Kidney (tissue), 14 donors: ENCODE results near the gene HDAC9. TPM values are rescaled to one million over a fixed set of nuclear protein-coding genes. Genes with fewer than 3 reads are reported as not detected.

Experiments
- DNase-seq, 5 donors: peaks; one replicate each; pipeline ENCODE4 v3.0.0-alpha.2; 2013 to 2020
- FAIRE-seq: peaks from 2 replicates; lab custom pipeline; 2012; peaks lifted over from hg19 to GRCh38; lab: Jason Lieb, UNC
- H3K27ac ChIP-seq, 2 donors: one replicate each; pipeline ENCODE4 v1.7.0; 2013; ENCODE audit warnings: low read depth in 2 of 2, low read length in 2 of 2, inconsistent platforms in 1 of 2
- H3K27me3 ChIP-seq: one replicate; pipeline ENCODE4 v1.7.1; 2013; ENCODE audit warnings: low read length, inconsistent platforms; ENCODE audit not compliant: control insufficient read depth, insufficient read depth
- H3K36me3 ChIP-seq, 3 donors: one replicate each; pipeline versions ENCODE4 v1.7.0 to v1.7.1; 2013; ENCODE audit warnings: low read length in 3 of 3, control low read depth in 1 of 3, inconsistent platforms in 1 of 3; ENCODE audit not compliant: insufficient read depth in 3 of 3, control insufficient read depth in 2 of 3
- H3K4me1 ChIP-seq, 3 donors: one replicate each; pipeline versions ENCODE4 v1.7.0 to v1.7.1; 2013; ENCODE audit warnings: low read length in 3 of 3, inconsistent platforms in 1 of 3, low read depth in 1 of 3; ENCODE audit not compliant: control insufficient read depth in 2 of 3, insufficient read depth in 2 of 3
- H3K4me3 ChIP-seq, 3 donors: one replicate each; pipeline versions ENCODE4 v1.7.0 to v1.8.1; 2013; ENCODE audit warnings: low read length in 3 of 3, control low read depth in 1 of 3, inconsistent platforms in 1 of 3
- H3K9ac ChIP-seq, 3 donors: one replicate each; pipeline versions ENCODE4 v1.7.0 to v1.7.1; 2013; ENCODE audit warnings: low read length in 3 of 3, control low read depth in 1 of 3, inconsistent platforms in 1 of 3
- H3K9me3 ChIP-seq, 3 donors: one replicate each; pipeline versions ENCODE4 v1.7.0 to v1.7.1; 2013; ENCODE audit warnings: low read length in 3 of 3, control low read depth in 1 of 3, inconsistent platforms in 1 of 3; ENCODE audit not compliant: control insufficient read depth in 2 of 3, insufficient read depth in 1 of 3
- intact Hi-C: fragments of 100-400 bp; cut with DNase I; formaldehyde crosslinking; loops from one replicate; pipeline ENCODE4 v1.11.1; 2022
- polyA plus RNA-seq: library from polyadenylated mRNA; stranded (reverse); fragments of 350-450 nt; fragmentation: Illumina TruSeq; extraction: RNeasy Lipid Tissue Mini Kit (QIAGEN cat#74804); gene quantifications from one replicate; pipeline ENCODE4 v1.2.3, GENCODE V29; 2014; ENCODE audit warnings: low read depth, low replicate concordance; ENCODE audit not compliant: insufficient read depth
- total RNA-seq: library from RNA; stranded (reverse); fragmentation: NEBNext Ultra II Directional; extraction: Animal tissue kit (Norgen Biotek cat#: 25700); gene quantifications from one replicate; pipeline ENCODE4 v1.2.1, GENCODE V29; 2021
- TF ChIP-seq, protein P1 (sequence below): IDR thresholded peaks from 3 replicates; pipeline ENCODE4 v1.5.1; 2012; ENCODE audit warnings: mild to moderate bottlenecking, moderate library complexity, borderline replicate concordance; ENCODE audit not compliant: insufficient read depth; ENCODE audit errors: extremely low read depth
- donor health status: control.
- donor health status: control.
- donor health status: control.
- donor health status: control.
- donor health status: control.
- donor health status: DM: yes; HTN: yes; CAD: no.
- donor health status: Normal renal cell carcinoma (clear cell type).

Gene HDAC9
- total and polyA plus RNA-seq, 2 donors from 2014 or later: 2.1 to 22.1 TPM

DNA sequence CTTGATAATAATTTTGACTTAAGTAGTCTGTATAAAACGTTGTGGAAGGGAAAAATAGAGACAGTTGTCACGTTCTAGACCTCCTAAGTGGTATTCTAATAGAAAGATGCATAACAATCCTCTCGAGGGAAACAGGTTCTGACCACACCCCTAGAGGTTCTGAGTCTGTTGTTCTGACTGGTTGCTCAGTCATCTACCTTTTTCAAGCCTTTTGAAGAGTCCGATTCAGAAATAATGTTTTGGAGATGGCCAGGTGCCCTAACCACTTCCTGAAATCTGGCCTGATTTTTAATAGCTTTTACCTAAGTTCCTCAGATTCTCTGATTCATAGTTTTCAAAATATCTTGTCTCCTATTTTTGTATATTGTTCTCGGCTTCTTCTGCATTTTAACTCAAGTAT, 175.6 kb downstream of the HDAC9 start:
- no peak for FAIRE-seq

DNA sequence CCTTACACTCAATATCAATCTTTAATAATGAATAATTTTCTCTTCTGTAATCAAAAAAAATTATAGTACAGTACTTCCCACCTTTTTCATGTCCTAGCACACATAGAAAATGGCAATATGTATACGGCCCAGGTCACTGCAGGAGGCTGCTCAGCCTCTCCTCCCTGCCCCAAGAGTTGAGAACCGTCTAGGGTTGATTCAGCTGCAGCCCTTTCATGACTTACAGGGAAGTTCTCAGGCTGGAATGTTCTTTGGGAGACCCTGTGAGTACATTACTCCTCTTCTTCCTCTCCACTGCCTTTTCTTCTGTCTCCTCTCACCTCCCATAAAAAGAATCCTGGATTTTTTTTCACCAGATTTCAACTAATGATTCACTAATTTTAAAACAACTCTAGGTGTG, 180.0 kb downstream of the HDAC9 start:
- H3K9ac ChIP-seq: no peak overlapping the region
- intact Hi-C loops: no loop called here
- DNase-seq (no peak), FAIRE-seq (no peak)
- no peaks in the 10 kb centered on the region for H3K27me3 ChIP-seq
- no peaks in the 10 kb centered on the region for H3K36me3 ChIP-seq
- TF ChIP-seq, protein P1, sequence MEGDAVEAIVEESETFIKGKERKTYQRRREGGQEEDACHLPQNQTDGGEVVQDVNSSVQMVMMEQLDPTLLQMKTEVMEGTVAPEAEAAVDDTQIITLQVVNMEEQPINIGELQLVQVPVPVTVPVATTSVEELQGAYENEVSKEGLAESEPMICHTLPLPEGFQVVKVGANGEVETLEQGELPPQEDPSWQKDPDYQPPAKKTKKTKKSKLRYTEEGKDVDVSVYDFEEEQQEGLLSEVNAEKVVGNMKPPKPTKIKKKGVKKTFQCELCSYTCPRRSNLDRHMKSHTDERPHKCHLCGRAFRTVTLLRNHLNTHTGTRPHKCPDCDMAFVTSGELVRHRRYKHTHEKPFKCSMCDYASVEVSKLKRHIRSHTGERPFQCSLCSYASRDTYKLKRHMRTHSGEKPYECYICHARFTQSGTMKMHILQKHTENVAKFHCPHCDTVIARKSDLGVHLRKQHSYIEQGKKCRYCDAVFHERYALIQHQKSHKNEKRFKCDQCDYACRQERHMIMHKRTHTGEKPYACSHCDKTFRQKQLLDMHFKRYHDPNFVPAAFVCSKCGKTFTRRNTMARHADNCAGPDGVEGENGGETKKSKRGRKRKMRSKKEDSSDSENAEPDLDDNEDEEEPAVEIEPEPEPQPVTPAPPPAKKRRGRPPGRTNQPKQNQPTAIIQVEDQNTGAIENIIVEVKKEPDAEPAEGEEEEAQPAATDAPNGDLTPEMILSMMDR: no peak
- no peak overlapping the region for H3K27ac ChIP-seq
- no peak overlapping the region for H3K4me3 ChIP-seq
- H3K4me1 ChIP-seq: no peaks in the 10 kb centered on the region
- H3K9me3 ChIP-seq: no peaks in the 10 kb centered on the region

More for the DNA sequence above, 175.6 kb downstream of the HDAC9 start:
- H3K4me3 ChIP-seq: no peak overlapping the region
- no peaks in the 10 kb centered on the region for H3K27me3 ChIP-seq
- DNase-seq: no peak
- H3K9ac ChIP-seq: no peak overlapping the region
- no peaks in the 10 kb centered on the region for H3K4me1 ChIP-seq
- intact Hi-C loops: no loop called here
- no peaks in the 10 kb centered on the region for H3K36me3 ChIP-seq
- H3K9me3 ChIP-seq: no peaks in the 10 kb centered on the region
- H3K27ac ChIP-seq: no peak overlapping the region
- TF ChIP-seq, protein P1: no peak

DNA sequence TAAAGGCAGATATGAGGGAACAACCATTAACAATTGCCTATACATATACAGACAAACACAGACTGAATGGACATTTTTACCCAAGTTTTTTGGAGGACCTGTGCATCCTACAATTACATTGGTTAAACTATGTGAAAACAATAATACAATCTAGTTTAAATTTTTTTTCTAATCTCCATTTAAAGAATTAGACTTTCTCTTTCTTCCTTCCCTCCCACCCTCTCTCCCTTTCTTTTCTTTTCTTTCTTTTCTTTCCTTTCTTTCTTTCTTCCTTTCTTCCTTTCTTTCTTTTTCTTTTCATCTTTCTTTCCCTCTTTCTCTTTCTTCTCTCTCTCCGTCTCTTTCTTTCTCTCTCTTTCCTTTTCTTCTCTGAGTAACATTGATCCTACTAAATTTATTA, 183.7 kb downstream of the HDAC9 start:
- intact Hi-C loops: no loop called here
- no peak for DNase-seq

More for the DNA sequence above, 183.7 kb downstream of the HDAC9 start:
- H3K9me3 ChIP-seq: no peaks in the 10 kb centered on the region
- no peak for FAIRE-seq
- TF ChIP-seq, protein P1: no peak
- H3K27me3 ChIP-seq: no peaks in the 10 kb centered on the region
- H3K9ac ChIP-seq: no peak overlapping the region
- H3K27ac ChIP-seq: no peak overlapping the region
- H3K36me3 ChIP-seq: no peaks in the 10 kb centered on the region
- H3K4me3 ChIP-seq: no peak overlapping the region
- H3K4me1 ChIP-seq: no peaks in the 10 kb centered on the region
